SK-N-SH (cell line): ENCODE results near the gene PPP2R2B. TPM values are rescaled to one million over a fixed set of nuclear protein-coding genes. Genes with fewer than 3 reads are reported as not detected.

Source experiments
- CTCF ChIA-PET: fragments of 300-600, 350-600 bp; formaldehyde crosslinking; extraction: SDS; loops from one replicate; lab custom pipeline; 2021; lab: Yijun Ruan, JAX
- POLR2A ChIA-PET: fragments of 350-600 bp; sonication (Branson Sonifier 250); formaldehyde crosslinking; extraction: SDS; loops from one replicate; lab custom pipeline; 2020; ENCODE audit warnings: antibody characterized with exemption, inconsistent platforms; lab: Yijun Ruan, JAX
- DNase-seq: peaks from one replicate; pipeline ENCODE4 v3.0.0; 2012
- H2AFZ ChIP-seq: fragments of 200-600 bp; sonication (generic); 2 replicates; pipeline ENCODE4 v1.8.1; 2016; ENCODE audit warnings: antibody characterized with exemption, mild to moderate bottlenecking, low read depth
- H3F3A ChIP-seq: fragments of 200-600 bp; sonication (generic); replicated peaks from 2 replicates; pipeline ENCODE3; 2016; ENCODE audit warnings: antibody characterized with exemption, mild to moderate bottlenecking; ENCODE audit not compliant: insufficient read depth
- H3K27ac ChIP-seq, 2 experiments: fragments of 200-500 bp in 1 of 2; fragments of 200-600 bp in 1 of 2; sonication (Bioruptor generic) in 1 of 2; sonication (generic), shearing (Covaris generic) in 1 of 2; 2 replicates each; pipeline versions ENCODE4 v1.5.1 to v1.6.1; 2014 to 2016; ENCODE audit warnings: low read depth in 2 of 2, inconsistent platforms in 1 of 2, low read length in 1 of 2, mild to moderate bottlenecking in 1 of 2, mixed read lengths in 1 of 2
- H3K27me3 ChIP-seq: fragments of 200-600 bp; sonication (generic), shearing (Covaris generic); 2 replicates; pipeline ENCODE4 v1.6.1; 2016; ENCODE audit warnings: mixed run types; ENCODE audit not compliant: insufficient read depth
- H3K36me3 ChIP-seq, 2 experiments: fragments of 200-500 bp in 1 of 2; fragments of 200-600 bp in 1 of 2; sonication (Bioruptor generic) in 1 of 2; sonication (generic) in 1 of 2; replicated peaks in 1 of 2; 2 replicates each; pipeline versions ENCODE3 to v1.5.1; 2014 to 2016; ENCODE audit warnings: low read length in 1 of 2, mild to moderate bottlenecking in 1 of 2; ENCODE audit not compliant: insufficient read depth in 2 of 2, control insufficient read depth in 1 of 2
- H3K4me1 ChIP-seq, 2 experiments: fragments of 200-500 bp in 1 of 2; fragments of 200-600 bp in 1 of 2; sonication (Bioruptor generic) in 1 of 2; sonication (generic), shearing (Covaris generic) in 1 of 2; 2 replicates each; pipeline versions ENCODE4 v1.5.1 to v1.6.1; 2014 to 2016; ENCODE audit warnings: low read depth in 1 of 2, low read length in 1 of 2, mixed run types in 1 of 2; ENCODE audit not compliant: insufficient read depth in 2 of 2, control insufficient read depth in 1 of 2
- H3K4me2 ChIP-seq: fragments of 200-600 bp; sonication (generic), shearing (Covaris generic); 2 replicates; pipeline ENCODE4 v1.6.1; 2017; ENCODE audit warnings: mixed run types
- H3K4me3 ChIP-seq, 2 experiments: fragments of 200-500 bp in 1 of 2; fragments of 200-600 bp in 1 of 2; sonication (Bioruptor generic) in 1 of 2; sonication (generic), shearing (Covaris generic) in 1 of 2; 2 replicates each; pipeline versions ENCODE4 v1.5.1 to v1.8.1; 2014 to 2016; ENCODE audit warnings: low read depth in 2 of 2, inconsistent platforms in 1 of 2, low read length in 1 of 2, mild to moderate bottlenecking in 1 of 2, mixed read lengths in 1 of 2, moderate library complexity in 1 of 2
- H3K79me2 ChIP-seq: fragments of 200-600 bp; sonication (generic); 2 replicates; pipeline ENCODE4 v1.8.1; 2017; ENCODE audit warnings: mild to moderate bottlenecking; ENCODE audit not compliant: insufficient read depth
- H3K9ac ChIP-seq: fragments of 200-600 bp; sonication (generic); 2 replicates; pipeline ENCODE4 v1.6.1; 2017; ENCODE audit warnings: mixed run types
- H3K9me2 ChIP-seq: fragments of 200-600 bp; sonication (generic); 2 replicates; pipeline ENCODE4 v1.6.1; 2017; ENCODE audit warnings: mixed run types
- H3K9me3 ChIP-seq: fragments of 200-600 bp; sonication (generic); 2 replicates; pipeline ENCODE4 v1.6.1; 2017; ENCODE audit warnings: mixed run types, mild to moderate bottlenecking, moderate library complexity
- H4K20me1 ChIP-seq: fragments of 200-600 bp; sonication (generic); 2 replicates; pipeline ENCODE4 v1.6.1; 2017; ENCODE audit warnings: mild to moderate bottlenecking, mixed run types; ENCODE audit not compliant: insufficient read depth
- CHD2 ChIP-seq: fragments of 150-350 bp; IDR thresholded peaks from 2 replicates; pipeline ENCODE4 v1.6.1; 2018; ENCODE audit warnings: low read length; ENCODE audit not compliant: partially characterized antibody
- EP300 ChIP-seq, 2 experiments: IDR thresholded peaks; 2 replicates each; pipeline versions ENCODE4 v1.4.0 to v1.6.1; 2012; ENCODE audit warnings: borderline replicate concordance in 1 of 2, low read depth in 1 of 2, low read length in 1 of 2
- EZH2phosphoT487 ChIP-seq: fragments of 200-600 bp; sonication (generic); IDR thresholded peaks from 2 replicates; pipeline ENCODE4 v1.6.1; 2017; ENCODE audit warnings: low read depth, mixed run types, mild to moderate bottlenecking, antibody characterized with exemption, moderate library complexity, borderline replicate concordance
- FOSL2 ChIP-seq: IDR thresholded peaks from 2 replicates; pipeline ENCODE4 v1.4.0; 2012; ENCODE audit warnings: low read depth, mild to moderate bottlenecking, moderate library complexity, borderline replicate concordance
- FOXJ3 ChIP-seq: sonication (generic); formaldehyde crosslinking; IDR thresholded peaks from 2 replicates; pipeline ENCODE4 v1.5.1; 2020; ENCODE audit warnings: mild to moderate bottlenecking, missing genetic modification reagents
- FOXM1 ChIP-seq: IDR thresholded peaks from 2 replicates; pipeline ENCODE4 v1.4.0; 2012; ENCODE audit warnings: low read depth, mild to moderate bottlenecking
- GABPA ChIP-seq: IDR thresholded peaks from 2 replicates; pipeline ENCODE4 v1.4.0; 2012; ENCODE audit warnings: low read depth, mild to moderate bottlenecking
- GATA2 ChIP-seq: sonication (generic); formaldehyde crosslinking; IDR thresholded peaks from 2 replicates; pipeline ENCODE4 v1.5.0; 2020; ENCODE audit warnings: mild to moderate bottlenecking, missing genetic modification reagents
- JUND ChIP-seq: IDR thresholded peaks from 2 replicates; pipeline ENCODE4 v1.4.0; 2012
- MEF2A ChIP-seq: IDR thresholded peaks from 2 replicates; pipeline ENCODE4 v1.4.0; 2012; ENCODE audit warnings: low read depth, borderline replicate concordance
- MXI1 ChIP-seq: IDR thresholded peaks from 2 replicates; pipeline ENCODE4 v1.6.1; 2012; ENCODE audit warnings: mild to moderate bottlenecking, low read depth, low read length, improper control_type of control experiment
- NFIC ChIP-seq: IDR thresholded peaks from 2 replicates; pipeline ENCODE4 v1.4.0; 2012; ENCODE audit warnings: borderline replicate concordance
- NRF1 ChIP-seq: IDR thresholded peaks from 2 replicates; pipeline ENCODE4 v1.6.1; 2012; ENCODE audit warnings: low read depth, mild to moderate bottlenecking, low read length
- POLR2AphosphoS5 ChIP-seq: IDR thresholded peaks from 2 replicates; pipeline ENCODE4 v1.6.1; 2012; ENCODE audit warnings: low read depth, low read length
- RAD21 ChIP-seq: IDR thresholded peaks from 2 replicates; pipeline ENCODE4 v1.6.1; 2012; ENCODE audit warnings: mild to moderate bottlenecking, low read length
- RFX5 ChIP-seq: IDR thresholded peaks from 2 replicates; pipeline ENCODE4 v1.6.1; 2012; ENCODE audit warnings: mild to moderate bottlenecking, improper control_type of control experiment, low read length
- SIN3A ChIP-seq: IDR thresholded peaks from 2 replicates; pipeline ENCODE4 v1.6.1; 2012; ENCODE audit warnings: low read depth, mild to moderate bottlenecking, low read length, moderate library complexity, borderline replicate concordance
- SMC3 ChIP-seq: IDR thresholded peaks from 2 replicates; pipeline ENCODE4 v1.6.1; 2012; ENCODE audit warnings: low read depth, low read length, improper control_type of control experiment
- TAF1 ChIP-seq: IDR thresholded peaks from 2 replicates; pipeline ENCODE4 v1.6.1; 2012; ENCODE audit warnings: low read depth, mild to moderate bottlenecking, low read length, moderate library complexity, borderline replicate concordance
- TCF12 ChIP-seq: IDR thresholded peaks from 2 replicates; pipeline ENCODE4 v1.4.0; 2012
- YY1 ChIP-seq: IDR thresholded peaks from 2 replicates; pipeline ENCODE4 v1.4.0; 2012; ENCODE audit warnings: low read depth, mild to moderate bottlenecking
- ZBTB33 ChIP-seq: IDR thresholded peaks from 2 replicates; pipeline ENCODE4 v1.4.0; 2012; ENCODE audit warnings: low read depth, borderline replicate concordance
- WGBS: methylation state at CpG from one replicate; pipeline ENCODE4 v1.1.6; 2017; ENCODE audit warnings: low lambda C conversion rate; 5-methylcytosine and 5-hydroxymethylcytosine counted together
- polyA plus RNA-seq, 3 experiments: library from polyadenylated mRNA; depleted of rRNA; stranded (reverse); fragments of >200 nt; gene quantifications; 2 replicates each; pipeline ENCODE4 v1.2.3, GENCODE V29; 2012
- TF ChIP-seq, protein P1 (sequence below): fragments of 150-350 bp; IDR thresholded peaks from 2 replicates; pipeline ENCODE4 v1.6.1; 2016; ENCODE audit warnings: mild to moderate bottlenecking, low read depth, low read length
- TF ChIP-seq, protein P2 (sequence below): IDR thresholded peaks from 2 replicates; pipeline ENCODE4; 2012
- TF ChIP-seq, protein P3 (sequence below): fragments of 200-600 bp; sonication (generic); IDR thresholded peaks from 2 replicates; pipeline ENCODE4 v1.6.1; 2017; ENCODE audit warnings: antibody characterized with exemption, mild to moderate bottlenecking, moderate library complexity
- TF ChIP-seq, protein P4 (sequence below): fragments of 150-350 bp; IDR thresholded peaks from 2 replicates; pipeline ENCODE4 v1.6.1; 2017; ENCODE audit warnings: antibody characterized with exemption, low read length, low read depth, borderline replicate concordance

The PPP2R2B gene
- 11.4 and 11.9 TPM in 2 replicates for polyA plus RNA-seq (2012; rRNA removed)
- 13.4 and 13.7 TPM in 2 replicates for polyA plus RNA-seq (2012; cell fraction: cytosol; rRNA removed)
- polyA plus RNA-seq (2012; cell fraction: nucleus; rRNA removed), result 5.4 and 8.3 TPM in 2 replicates

DNA sequence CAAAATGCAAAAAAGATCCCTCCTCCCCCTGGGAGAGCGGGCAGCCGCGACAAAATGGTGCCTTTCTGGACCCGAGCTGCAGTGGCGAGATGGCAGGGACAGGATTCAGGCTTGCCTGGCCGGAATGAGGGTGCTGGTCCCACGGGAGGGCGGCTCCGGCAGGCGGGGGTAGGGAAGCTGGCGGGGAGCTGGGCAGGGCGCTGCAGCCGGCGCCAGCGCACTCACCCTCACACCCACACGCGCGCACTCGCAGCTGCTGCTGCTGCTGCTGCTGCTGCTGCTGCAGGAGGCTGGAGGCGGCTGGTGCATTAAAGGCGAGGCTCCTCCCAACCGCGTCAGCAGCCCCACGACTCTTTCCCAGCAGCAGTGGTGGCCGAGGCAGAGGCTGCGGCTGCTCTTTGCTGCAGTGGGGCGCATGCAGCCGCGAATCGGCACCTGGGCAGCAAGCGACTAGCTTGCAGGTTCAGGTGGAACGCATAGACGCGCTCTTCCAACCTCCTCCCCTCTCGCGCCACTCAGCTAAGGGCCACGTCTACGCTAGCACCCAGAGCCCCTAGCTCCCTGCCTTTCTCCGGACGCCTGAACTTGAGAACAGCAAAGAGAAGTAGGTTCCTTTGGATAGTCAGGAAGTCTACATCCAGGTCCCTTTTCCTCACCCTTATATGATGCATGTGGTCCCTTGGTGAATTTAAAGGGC is at the start of gene PPP2R2B:
Gene PPP2R2B, minus strand, starts transcription at position 282 of the 697 bp plus-strand sequence.
- H3K9me2 ChIP-seq, result no peaks in the 10 kb centered on the region
- peak within 1 kb of the TSS in 1 of 2 experiments; percentile 64; a peak in 2 of 4 replicates for H3K27ac ChIP-seq
- no peaks in the 10 kb centered on the region for H3K36me3 ChIP-seq
- peaks cover 0 to 9% of the 10 kb centered on the region in 2 experiments; a peak in 2 of 4 replicates for H3K4me1 ChIP-seq
- ChIA-PET CTCF (interaction anchor here (0.7 to 2.0 kb wide), 7 partner anchors 48 to 337 kb away, joined by 3 to 12 read pairs (median 5); no protein-coding TSS in a partner anchor), POLR2A (interaction anchor here (0.9 to 1.7 kb wide), 2 partner anchors 231 to 336 kb away, joined by 3 to 6 read pairs; no protein-coding TSS in a partner anchor)
- peak within 1 kb of the TSS; percentile 94 for H3K4me2 ChIP-seq
- no peaks in the 10 kb centered on the region for H3K27me3 ChIP-seq
- WGBS, result 6% methylated on average over 10 of the region's 40 CpGs
- H3K4me3 ChIP-seq, result peak within 1 kb of the TSS; percentile 78 to 88
- H3F3A ChIP-seq, result peaks cover 7% of the 10 kb centered on the region
- peak within 1 kb of the TSS; percentile 27; the same call in 1 of the 2 replicates for H3K9ac ChIP-seq
- H3K9me3 ChIP-seq, result no peaks in the 10 kb centered on the region
- H3K79me2 ChIP-seq, result no peaks in the 10 kb centered on the region
- peak; percentile 86 for DNase-seq
- peak within 1 kb of the TSS; percentile 81 for H2AFZ ChIP-seq
- H4K20me1 ChIP-seq, result no peaks in the 10 kb centered on the region
- TF ChIP-seq, protein P1, sequence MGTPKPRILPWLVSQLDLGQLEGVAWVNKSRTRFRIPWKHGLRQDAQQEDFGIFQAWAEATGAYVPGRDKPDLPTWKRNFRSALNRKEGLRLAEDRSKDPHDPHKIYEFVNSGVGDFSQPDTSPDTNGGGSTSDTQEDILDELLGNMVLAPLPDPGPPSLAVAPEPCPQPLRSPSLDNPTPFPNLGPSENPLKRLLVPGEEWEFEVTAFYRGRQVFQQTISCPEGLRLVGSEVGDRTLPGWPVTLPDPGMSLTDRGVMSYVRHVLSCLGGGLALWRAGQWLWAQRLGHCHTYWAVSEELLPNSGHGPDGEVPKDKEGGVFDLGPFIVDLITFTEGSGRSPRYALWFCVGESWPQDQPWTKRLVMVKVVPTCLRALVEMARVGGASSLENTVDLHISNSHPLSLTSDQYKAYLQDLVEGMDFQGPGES, result no peak
- TF ChIP-seq TCF12 (no peak), SIN3A (no peak), FOXJ3 (CRISPR knock-in tag) (peak; percentile 13; the same call in 1 of the 2 replicates), GABPA (no peak), GATA2 (CRISPR knock-in tag) (no peak), NFIC (0 out of 2 replicates have a peak, but pooled peaks have one; percentile 15), POLR2AphosphoS5 (0 out of 2 replicates have a peak, but pooled peaks have one; percentile 33), JUND (no peak), FOSL2 (no peak), FOXM1 (no peak), RFX5 (no peak), SMC3 (no peak), YY1 (0 out of 2 replicates have a peak, but pooled peaks have one; percentile 61), MEF2A (no peak), CHD2 (no peak), EZH2phosphoT487 (no peak), ZBTB33 (no peak), EP300 (IDR thresholded peaks at IDR 0.05; ENCODE audit: borderline replicate concordance in 1 of 2, low read depth in 1 of 2, low read length in 1 of 2) (no peak), NRF1 (no peak), RAD21 (0 out of 2 replicates have a peak, but pooled peaks have one; percentile 3), TAF1 (no peak), MXI1 (no peak)
- TF ChIP-seq, protein P2, sequence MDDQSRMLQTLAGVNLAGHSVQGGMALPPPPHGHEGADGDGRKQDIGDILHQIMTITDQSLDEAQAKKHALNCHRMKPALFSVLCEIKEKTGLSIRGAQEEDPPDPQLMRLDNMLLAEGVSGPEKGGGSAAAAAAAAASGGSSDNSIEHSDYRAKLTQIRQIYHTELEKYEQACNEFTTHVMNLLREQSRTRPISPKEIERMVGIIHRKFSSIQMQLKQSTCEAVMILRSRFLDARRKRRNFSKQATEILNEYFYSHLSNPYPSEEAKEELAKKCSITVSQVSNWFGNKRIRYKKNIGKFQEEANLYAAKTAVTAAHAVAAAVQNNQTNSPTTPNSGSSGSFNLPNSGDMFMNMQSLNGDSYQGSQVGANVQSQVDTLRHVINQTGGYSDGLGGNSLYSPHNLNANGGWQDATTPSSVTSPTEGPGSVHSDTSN, result no peak
- TF ChIP-seq, protein P3, sequence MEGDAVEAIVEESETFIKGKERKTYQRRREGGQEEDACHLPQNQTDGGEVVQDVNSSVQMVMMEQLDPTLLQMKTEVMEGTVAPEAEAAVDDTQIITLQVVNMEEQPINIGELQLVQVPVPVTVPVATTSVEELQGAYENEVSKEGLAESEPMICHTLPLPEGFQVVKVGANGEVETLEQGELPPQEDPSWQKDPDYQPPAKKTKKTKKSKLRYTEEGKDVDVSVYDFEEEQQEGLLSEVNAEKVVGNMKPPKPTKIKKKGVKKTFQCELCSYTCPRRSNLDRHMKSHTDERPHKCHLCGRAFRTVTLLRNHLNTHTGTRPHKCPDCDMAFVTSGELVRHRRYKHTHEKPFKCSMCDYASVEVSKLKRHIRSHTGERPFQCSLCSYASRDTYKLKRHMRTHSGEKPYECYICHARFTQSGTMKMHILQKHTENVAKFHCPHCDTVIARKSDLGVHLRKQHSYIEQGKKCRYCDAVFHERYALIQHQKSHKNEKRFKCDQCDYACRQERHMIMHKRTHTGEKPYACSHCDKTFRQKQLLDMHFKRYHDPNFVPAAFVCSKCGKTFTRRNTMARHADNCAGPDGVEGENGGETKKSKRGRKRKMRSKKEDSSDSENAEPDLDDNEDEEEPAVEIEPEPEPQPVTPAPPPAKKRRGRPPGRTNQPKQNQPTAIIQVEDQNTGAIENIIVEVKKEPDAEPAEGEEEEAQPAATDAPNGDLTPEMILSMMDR, result no peak
- TF ChIP-seq, protein P4, sequence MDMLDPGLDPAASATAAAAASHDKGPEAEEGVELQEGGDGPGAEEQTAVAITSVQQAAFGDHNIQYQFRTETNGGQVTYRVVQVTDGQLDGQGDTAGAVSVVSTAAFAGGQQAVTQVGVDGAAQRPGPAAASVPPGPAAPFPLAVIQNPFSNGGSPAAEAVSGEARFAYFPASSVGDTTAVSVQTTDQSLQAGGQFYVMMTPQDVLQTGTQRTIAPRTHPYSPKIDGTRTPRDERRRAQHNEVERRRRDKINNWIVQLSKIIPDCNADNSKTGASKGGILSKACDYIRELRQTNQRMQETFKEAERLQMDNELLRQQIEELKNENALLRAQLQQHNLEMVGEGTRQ, result no peak
